Measurements from ENCODE around the gene STOX1. TPM values are rescaled to one million over a fixed set of nuclear protein-coding genes. Genes with fewer than 3 reads are reported as not detected.
"Not testable (repeated sequence)": the region's sequence is repeated elsewhere in the genome, so short reads cannot be mapped to it uniquely, and the experiment has no call there.

The STOX1 gene
- total RNA-seq, 2 donors from 2014 or later, result 0.19 to 0.50 TPM

DNA sequence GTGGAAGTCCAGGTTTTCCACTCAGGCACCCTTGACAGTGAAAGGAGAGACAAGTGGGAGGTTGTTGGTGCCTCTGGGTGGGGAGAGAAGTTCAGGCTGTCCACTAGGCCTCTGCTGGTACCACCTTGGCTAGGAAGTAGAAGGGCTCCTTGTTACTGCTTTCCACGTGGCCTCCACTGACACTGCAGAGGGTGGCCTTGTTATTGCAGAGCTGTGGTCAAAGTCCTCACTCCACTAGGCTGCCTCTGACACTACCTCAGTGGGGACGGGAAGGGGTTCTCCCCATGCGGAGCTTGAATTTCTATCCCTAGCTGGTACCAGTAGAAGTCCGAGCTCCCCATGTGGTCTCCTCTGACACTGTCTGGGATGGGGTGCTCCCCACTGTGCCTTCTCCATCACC lies 14.9 kb upstream of the STOX1 start:
- no peaks in the 10 kb centered on the region for H3K36me3 Mint-ChIP-seq
- no peaks in the 10 kb centered on the region for H3K27me3 Mint-ChIP-seq
- no peak for DNase-seq (ENCODE audit: low spot score)
- H3K9me3 Mint-ChIP-seq, result no peaks in the 10 kb centered on the region
- ATAC-seq, result peak; percentile 6 to 33
- no peak overlapping the region for H3K4me3 Mint-ChIP-seq
- H3K4me1 Mint-ChIP-seq (ENCODE audit: low read depth in 2 of 2), result no peaks in the 10 kb centered on the region
- H3K27ac Mint-ChIP-seq, result no peak overlapping the region

DNA sequence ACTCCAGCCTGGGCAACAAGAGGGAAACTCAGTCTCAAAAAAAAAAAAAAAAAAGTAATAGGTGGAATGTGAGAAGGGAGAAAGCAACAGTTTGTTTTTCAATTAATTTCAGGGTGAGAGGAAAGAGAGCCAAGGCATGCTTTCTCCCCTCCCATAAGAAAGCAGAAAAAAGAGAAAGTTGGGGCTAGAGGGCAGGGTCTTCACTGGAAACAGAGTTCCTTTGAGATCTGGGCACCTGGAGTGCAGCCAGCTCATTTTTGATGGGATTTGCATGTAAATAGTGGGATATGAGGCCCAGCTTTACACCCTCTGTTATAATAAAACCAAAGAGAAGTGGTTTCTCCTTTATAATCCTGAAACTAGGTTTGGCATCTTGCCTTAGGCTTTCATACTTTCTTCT lies 13.8 kb upstream of the STOX1 start:
- ATAC-seq, result no peak
- Mint-ChIP-seq H3K9me3 (no peaks in the 10 kb centered on the region), H3K27ac (no peak overlapping the region), H3K27me3 (no peaks in the 10 kb centered on the region), H3K4me1 (ENCODE audit: low read depth in 2 of 2) (no peaks in the 10 kb centered on the region), H3K4me3 (no peak overlapping the region), H3K36me3 (no peaks in the 10 kb centered on the region)
- DNase-seq (ENCODE audit: low spot score), result no peak

DNA sequence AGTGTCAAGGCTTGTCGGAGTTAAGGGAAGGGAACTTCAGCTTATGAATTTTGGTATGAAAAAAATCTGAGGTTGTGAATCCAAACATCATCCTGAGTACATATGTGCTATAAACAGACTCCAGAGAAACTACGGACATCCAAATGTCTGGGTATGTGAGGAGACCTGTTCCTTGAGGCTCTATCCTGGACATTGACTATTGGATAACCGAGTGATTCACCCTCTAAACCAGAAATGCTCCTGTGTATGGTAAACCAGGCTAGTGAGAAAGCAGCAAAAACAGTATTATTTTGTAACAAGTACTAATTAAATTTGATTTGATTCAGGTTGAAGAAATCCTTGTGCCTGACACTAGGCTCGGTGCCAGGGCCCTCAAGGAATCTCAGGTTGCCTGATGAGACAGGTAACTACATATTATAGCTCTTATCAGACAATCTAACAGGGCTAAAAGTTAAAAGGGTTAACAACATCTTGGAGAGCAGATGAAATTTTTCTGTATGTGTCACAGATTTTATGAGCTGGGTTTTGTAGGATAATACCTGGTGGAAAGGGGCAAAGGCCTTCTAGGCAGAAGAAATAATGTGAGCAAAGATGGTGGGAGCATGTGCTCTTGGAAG lies 10.4 kb upstream of the STOX1 start:
- Mint-ChIP-seq H3K9me3 (no peaks in the 10 kb centered on the region), H3K27ac (no peak overlapping the region), H3K36me3 (no peaks in the 10 kb centered on the region), H3K4me1 (ENCODE audit: low read depth in 2 of 2) (no peaks in the 10 kb centered on the region), H3K4me3 (no peak overlapping the region), H3K27me3 (no peaks in the 10 kb centered on the region)
- ATAC-seq, result no peak
- no peak for DNase-seq (ENCODE audit: low spot score)

DNA sequence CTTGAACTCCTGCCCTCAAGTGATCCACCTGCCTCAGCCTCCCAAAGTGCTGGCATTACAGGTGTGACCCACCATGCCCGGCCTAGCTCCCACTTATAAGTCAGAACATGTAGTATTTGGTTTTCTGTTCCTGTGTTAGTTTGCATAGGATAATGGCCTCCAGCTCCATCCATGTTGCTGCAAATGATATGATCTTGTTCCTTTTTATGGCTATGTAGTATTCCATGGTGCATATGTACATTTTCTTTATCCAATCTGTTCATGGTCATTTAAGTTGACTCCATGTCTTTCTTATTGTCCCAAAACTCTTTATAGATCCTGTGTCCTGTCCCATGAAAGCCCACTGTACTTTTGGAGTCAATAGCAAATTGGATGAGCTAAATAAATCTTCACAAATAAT lies 7.0 kb upstream of the STOX1 start:
- not testable (repeated sequence) for H3K4me1 Mint-ChIP-seq (ENCODE audit: low read depth in 2 of 2); H3K4me3 Mint-ChIP-seq; H3K27me3 Mint-ChIP-seq; DNase-seq (ENCODE audit: low spot score); H3K36me3 Mint-ChIP-seq; H3K9me3 Mint-ChIP-seq; ATAC-seq; H3K27ac Mint-ChIP-seq

DNA sequence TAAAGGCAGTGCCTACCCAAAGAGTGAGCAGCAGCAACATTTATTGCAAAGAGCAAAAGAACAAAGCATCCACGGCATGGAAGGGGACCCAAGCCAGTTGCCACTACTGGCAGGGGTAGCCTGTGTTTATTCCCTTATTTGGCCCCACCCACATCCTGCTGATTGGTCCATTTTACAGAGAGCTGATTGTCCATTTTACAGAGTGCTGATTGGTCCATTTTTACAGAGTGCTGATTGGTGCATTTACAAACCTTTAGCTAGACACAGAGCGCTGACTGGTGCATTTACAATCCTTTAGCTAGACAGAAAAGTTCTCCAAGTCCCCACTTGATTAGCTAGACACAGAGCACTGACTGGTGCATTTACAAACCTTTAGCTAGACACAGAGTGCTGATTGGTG lies 4.7 kb upstream of the STOX1 start:
- H3K4me1 Mint-ChIP-seq (ENCODE audit: low read depth in 2 of 2); ATAC-seq; H3K36me3 Mint-ChIP-seq; DNase-seq (ENCODE audit: low spot score); H3K4me3 Mint-ChIP-seq; H3K27ac Mint-ChIP-seq; H3K27me3 Mint-ChIP-seq; H3K9me3 Mint-ChIP-seq: not testable (repeated sequence)

DNA sequence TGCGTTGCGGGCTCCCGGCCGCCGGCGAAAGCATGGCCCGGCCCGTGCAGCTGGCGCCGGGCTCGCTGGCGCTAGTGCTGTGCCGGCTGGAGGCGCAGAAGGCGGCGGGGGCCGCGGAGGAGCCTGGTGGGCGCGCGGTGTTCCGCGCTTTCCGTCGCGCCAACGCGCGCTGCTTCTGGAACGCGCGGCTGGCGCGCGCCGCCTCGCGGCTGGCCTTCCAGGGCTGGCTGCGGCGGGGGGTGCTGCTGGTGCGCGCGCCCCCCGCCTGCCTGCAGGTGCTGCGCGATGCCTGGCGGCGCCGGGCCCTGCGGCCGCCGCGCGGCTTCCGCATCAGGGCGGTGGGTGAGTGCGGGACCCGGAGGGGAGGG lies 245 bp downstream of the STOX1 start:
- H3K4me3 Mint-ChIP-seq; H3K9me3 Mint-ChIP-seq; H3K36me3 Mint-ChIP-seq; H3K27ac Mint-ChIP-seq; DNase-seq (ENCODE audit: low spot score); H3K27me3 Mint-ChIP-seq; H3K4me1 Mint-ChIP-seq (ENCODE audit: low read depth in 2 of 2): not testable (repeated sequence)
- ATAC-seq, result peak; percentile 48 to 59

DNA sequence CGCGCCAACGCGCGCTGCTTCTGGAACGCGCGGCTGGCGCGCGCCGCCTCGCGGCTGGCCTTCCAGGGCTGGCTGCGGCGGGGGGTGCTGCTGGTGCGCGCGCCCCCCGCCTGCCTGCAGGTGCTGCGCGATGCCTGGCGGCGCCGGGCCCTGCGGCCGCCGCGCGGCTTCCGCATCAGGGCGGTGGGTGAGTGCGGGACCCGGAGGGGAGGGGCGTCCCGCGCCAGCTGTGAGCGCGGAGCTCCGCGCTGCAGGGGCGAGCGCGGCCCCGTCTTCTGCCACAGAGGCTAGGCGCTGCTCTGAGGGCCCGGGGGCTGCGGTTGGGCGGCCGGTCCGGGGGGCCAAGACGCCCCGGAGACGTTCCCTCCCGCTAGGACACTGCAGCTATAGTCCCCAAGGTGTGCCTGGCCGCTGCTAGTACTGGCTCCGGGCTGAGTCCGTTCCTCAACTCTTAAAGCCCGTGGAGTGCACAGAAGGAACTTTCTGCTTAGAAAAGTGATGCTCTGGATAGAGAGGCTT lies 811 bp downstream of the STOX1 start:
- H3K9me3 Mint-ChIP-seq; H3K36me3 Mint-ChIP-seq; DNase-seq (ENCODE audit: low spot score); H3K4me1 Mint-ChIP-seq (ENCODE audit: low read depth in 2 of 2); H3K27me3 Mint-ChIP-seq; H3K27ac Mint-ChIP-seq: not testable (repeated sequence)
- H3K4me3 Mint-ChIP-seq, result peak overlapping the region; percentile 22
- ATAC-seq, result peak; percentile 59 to 66

DNA sequence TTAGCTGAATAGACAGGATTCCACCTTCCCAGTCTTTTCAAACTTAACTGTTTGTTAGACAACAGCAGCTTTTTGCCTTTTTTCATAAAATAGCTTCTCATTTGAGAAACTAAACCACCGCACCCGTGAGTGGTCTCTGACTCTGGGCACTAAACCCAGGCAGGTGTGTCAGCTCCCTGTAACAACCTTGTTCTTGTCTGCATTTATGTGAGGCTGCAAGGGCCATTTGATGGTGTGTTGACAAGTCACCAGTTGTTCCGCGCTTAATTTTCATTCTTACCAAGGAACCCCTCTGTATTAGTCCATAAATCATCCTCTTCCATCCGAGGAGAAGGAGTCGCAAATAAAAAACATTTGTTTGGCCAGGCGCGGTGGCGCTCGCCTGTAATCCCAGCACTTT lies 1.5 kb downstream of the STOX1 start:
- Mint-ChIP-seq H3K4me3 (peak overlapping the region; percentile 32), H3K9me3 (no peaks in the 10 kb centered on the region), H3K27me3 (peaks cover 5 to 9% of the 10 kb centered on the region in 2 donors), H3K4me1 (ENCODE audit: low read depth in 2 of 2) (no peaks in the 10 kb centered on the region), H3K36me3 (no peaks in the 10 kb centered on the region), H3K27ac (no peak overlapping the region)
- DNase-seq (ENCODE audit: low spot score) (no peak), ATAC-seq (no peak)

DNA sequence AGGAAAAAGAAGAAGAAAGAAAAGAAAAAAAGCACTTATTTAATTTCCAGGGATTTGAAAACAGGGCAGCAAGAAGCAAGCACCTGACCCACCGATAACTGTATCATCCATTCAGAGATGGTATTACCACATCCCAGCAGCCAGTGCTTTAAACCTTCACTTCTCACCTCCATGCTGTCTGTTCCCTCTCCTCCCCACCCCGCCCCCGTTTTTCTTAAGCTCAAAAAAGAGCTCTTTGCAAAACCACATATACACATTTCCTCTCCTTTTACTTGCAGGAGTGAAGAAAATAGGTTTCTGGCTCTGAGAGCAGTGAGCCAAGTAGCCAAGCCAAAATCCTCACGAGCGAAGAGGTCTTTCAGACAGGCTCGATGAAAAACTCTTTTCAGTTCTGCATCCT lies 2.2 kb downstream of the STOX1 start:
- DNase-seq (ENCODE audit: low spot score) (no peak), ATAC-seq (no peak)
- H3K4me3 Mint-ChIP-seq, result no peak overlapping the region
- H3K36me3 Mint-ChIP-seq, result no peaks in the 10 kb centered on the region
- no peaks in the 10 kb centered on the region for H3K9me3 Mint-ChIP-seq
- H3K4me1 Mint-ChIP-seq (ENCODE audit: low read depth in 2 of 2), result no peaks in the 10 kb centered on the region
- H3K27me3 Mint-ChIP-seq, result peaks cover 5 to 9% of the 10 kb centered on the region in 2 donors
- no peak overlapping the region for H3K27ac Mint-ChIP-seq

DNA sequence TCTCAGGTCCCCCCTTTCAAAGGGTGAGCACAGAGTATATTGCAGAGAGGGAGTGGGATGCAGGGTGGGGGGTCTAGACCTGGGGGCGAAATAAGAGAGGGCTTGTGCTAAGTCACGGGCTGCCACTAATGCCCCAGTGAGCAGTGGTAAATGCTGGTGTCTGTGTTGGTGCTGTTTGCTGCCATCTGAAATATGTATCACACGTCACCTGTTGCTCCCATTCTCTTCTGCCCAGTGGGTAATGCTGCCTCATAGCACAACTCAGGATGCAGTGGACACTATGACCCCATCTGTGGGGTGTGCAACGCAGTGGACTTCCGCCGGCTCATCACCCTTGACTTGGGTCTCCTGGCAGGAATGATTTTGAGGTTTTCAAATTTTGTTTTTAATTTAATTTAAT lies 2.6 kb downstream of the STOX1 start:
- ATAC-seq (no peak), DNase-seq (ENCODE audit: low spot score) (no peak)
- no peaks in the 10 kb centered on the region for H3K9me3 Mint-ChIP-seq
- no peak overlapping the region for H3K27ac Mint-ChIP-seq
- peaks cover 5 to 9% of the 10 kb centered on the region in 2 donors for H3K27me3 Mint-ChIP-seq
- no peak overlapping the region for H3K4me3 Mint-ChIP-seq
- H3K36me3 Mint-ChIP-seq, result no peaks in the 10 kb centered on the region
- no peaks in the 10 kb centered on the region for H3K4me1 Mint-ChIP-seq (ENCODE audit: low read depth in 2 of 2)

DNA sequence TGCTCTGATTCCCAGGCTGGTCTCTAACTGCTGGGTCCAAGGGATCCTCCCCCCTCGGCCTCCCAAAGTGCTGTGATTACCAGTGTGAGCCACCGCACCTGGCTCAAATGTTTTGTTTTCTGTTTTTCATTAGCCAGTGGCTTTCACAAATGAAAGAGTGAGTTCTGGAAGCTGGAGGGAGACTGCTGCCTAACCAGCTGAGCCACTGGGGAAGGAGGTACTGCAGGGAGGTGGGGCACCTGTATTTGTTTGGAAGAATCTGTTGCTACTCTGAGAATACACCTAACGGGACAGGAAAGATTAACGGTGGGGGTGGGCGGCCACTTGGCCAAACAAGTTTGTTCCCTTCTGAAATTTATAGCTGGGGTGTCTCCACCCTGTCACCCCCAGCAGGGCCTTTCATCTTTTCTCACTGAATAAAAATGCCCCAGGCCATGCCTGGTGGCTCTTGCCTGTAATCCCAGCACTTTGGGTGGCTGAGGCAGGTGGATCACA lies 4.7 kb downstream of the STOX1 start:
- no peak for DNase-seq (ENCODE audit: low spot score)
- no peak overlapping the region for H3K4me3 Mint-ChIP-seq
- no peaks in the 10 kb centered on the region for H3K4me1 Mint-ChIP-seq (ENCODE audit: low read depth in 2 of 2)
- no peaks in the 10 kb centered on the region for H3K9me3 Mint-ChIP-seq
- ATAC-seq, result no peak
- no peak overlapping the region for H3K27ac Mint-ChIP-seq
- H3K36me3 Mint-ChIP-seq, result no peaks in the 10 kb centered on the region
- no peaks in the 10 kb centered on the region for H3K27me3 Mint-ChIP-seq

DNA sequence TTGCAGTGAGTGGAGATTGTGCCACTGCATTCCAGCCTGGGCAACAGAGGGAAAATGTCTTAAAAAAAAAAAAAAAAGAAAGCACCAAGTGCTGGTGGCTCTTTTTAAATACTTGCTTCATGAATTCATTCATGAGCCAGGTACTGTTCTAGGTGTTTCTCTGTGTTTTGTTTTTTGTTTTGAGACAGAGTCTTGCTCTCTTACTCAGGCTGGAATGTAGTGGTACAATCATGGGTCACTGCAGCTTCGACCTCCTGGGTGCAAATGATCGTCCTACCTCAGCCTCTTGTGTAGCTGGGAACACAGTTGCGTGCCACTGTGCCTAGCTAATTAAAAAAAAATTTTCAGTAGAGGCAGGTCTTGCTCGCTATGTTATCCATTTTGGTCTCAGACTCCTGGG lies 5.3 kb downstream of the STOX1 start:
- H3K4me1 Mint-ChIP-seq (ENCODE audit: low read depth in 2 of 2), result no peaks in the 10 kb centered on the region
- ATAC-seq, result no peak
- no peak overlapping the region for H3K27ac Mint-ChIP-seq
- H3K9me3 Mint-ChIP-seq, result no peaks in the 10 kb centered on the region
- H3K4me3 Mint-ChIP-seq, result no peak overlapping the region
- no peaks in the 10 kb centered on the region for H3K36me3 Mint-ChIP-seq
- DNase-seq (ENCODE audit: low spot score), result no peak
- H3K27me3 Mint-ChIP-seq, result no peaks in the 10 kb centered on the region

DNA sequence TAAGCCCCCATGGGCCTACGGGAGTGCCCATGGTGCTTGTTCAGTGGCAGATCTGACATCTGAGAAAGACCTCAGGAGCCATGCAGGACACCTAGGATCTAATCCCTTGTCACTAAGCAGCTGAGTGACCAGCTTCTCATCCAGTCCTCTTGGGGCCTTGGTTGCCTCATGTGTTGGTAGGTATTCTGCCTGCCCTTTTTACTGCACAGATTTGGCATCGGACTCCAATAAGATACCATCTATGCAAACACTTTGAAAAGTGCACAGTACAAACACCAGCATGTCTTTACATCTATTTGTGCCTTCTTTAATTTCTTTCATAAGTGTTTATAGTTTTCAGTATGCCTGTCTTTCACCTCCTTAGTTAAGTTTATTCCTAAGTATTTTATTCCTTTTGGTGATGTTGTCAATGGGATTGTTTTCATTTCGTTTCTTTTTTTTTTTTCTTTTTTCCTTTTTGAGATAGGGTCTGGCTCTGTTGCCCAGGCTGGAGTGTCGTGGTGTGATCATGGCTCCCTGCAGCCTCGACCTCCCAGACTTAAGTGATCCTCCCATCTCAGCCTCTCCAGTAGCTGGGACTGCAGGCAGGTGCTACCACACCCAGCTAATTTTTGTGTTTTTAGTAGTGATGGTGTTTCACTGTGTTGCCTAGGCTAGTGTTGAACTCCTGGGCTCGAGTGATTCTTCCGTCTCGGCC lies 10.4 kb downstream of the STOX1 start:
- no peaks in the 10 kb centered on the region for H3K36me3 Mint-ChIP-seq
- ATAC-seq (no peak), DNase-seq (ENCODE audit: low spot score) (no peak)
- H3K9me3 Mint-ChIP-seq, result no peaks in the 10 kb centered on the region
- H3K27me3 Mint-ChIP-seq, result no peaks in the 10 kb centered on the region
- H3K4me3 Mint-ChIP-seq, result no peak overlapping the region
- H3K27ac Mint-ChIP-seq, result no peak overlapping the region
- no peaks in the 10 kb centered on the region for H3K4me1 Mint-ChIP-seq (ENCODE audit: low read depth in 2 of 2)

DNA sequence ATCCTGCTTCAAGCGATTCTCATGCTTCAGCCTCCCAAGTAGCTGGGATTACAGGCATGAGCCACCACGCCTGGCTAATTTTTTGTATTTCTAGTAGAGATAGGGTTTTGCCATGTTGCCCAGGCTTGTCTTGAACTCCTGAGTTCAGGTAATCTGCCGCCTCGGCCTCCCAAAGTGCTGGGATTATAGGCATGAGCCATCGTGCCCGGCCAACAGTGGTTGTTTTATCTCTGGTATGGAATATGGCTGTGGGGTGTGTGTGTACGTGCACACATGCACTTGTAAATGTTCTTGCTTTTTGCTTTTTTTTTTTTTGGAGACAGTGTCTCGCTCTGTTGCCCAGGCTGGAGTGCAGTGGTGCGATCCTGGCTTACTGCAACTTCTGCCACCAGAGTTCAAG lies 13.3 kb downstream of the STOX1 start:
- ATAC-seq; H3K4me1 Mint-ChIP-seq (ENCODE audit: low read depth in 2 of 2); H3K27me3 Mint-ChIP-seq; H3K4me3 Mint-ChIP-seq; DNase-seq (ENCODE audit: low spot score); H3K27ac Mint-ChIP-seq; H3K36me3 Mint-ChIP-seq; H3K9me3 Mint-ChIP-seq: not testable (repeated sequence)

DNA sequence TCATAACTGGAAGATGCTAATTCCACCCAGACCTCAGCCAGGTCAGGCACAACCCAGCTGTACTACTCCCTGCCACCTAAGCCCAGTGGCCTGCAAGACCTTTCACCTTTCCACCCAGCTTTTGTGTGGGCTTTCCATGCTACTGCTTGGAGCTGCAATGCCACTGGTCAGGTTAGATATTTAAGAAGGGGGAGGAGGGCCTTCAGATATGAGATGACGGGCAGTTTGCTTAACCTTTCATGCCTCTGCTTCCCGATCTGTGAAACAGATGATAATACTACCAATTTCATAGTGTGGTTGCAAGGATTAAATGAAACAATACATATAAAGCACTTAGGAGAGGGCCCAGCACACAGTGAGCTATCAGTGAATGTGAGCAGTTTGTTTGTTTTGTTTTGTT lies 20.9 kb downstream of the STOX1 start:
- no peaks in the 10 kb centered on the region for H3K9me3 Mint-ChIP-seq
- H3K27ac Mint-ChIP-seq, result no peak overlapping the region
- no peaks in the 10 kb centered on the region for H3K4me1 Mint-ChIP-seq (ENCODE audit: low read depth in 2 of 2)
- no peaks in the 10 kb centered on the region for H3K27me3 Mint-ChIP-seq
- no peaks in the 10 kb centered on the region for H3K36me3 Mint-ChIP-seq
- DNase-seq (ENCODE audit: low spot score), result no peak
- no peak overlapping the region for H3K4me3 Mint-ChIP-seq
- no peak for ATAC-seq
